ENCODE data around the gene AEBP2.

Gene AEBP2

DNA sequence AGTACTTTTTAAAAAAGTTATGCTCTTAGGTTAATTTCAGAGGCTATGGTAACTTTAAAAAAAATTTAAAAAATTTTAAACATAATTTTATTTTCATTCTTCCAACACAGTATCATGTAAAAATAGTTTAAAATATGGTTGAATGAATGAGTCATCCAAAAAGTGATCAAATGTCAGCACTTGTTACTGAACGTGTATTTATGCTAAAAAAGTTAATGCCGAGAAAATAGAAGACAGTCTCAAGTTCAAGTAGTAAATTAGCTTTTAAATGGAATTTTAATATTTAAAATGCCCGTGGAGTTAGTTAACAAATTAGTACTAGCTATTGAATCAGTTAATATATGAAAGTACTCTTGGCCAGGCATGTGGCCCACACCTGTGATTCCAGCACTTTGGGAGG lies 4.8 kb downstream of the AEBP2 start:
- no peak overlapping the region for H3K27ac ChIP-seq
- no peak overlapping the region for H3K4me3 ChIP-seq (ENCODE audit: low read depth, low read length)

DNA sequence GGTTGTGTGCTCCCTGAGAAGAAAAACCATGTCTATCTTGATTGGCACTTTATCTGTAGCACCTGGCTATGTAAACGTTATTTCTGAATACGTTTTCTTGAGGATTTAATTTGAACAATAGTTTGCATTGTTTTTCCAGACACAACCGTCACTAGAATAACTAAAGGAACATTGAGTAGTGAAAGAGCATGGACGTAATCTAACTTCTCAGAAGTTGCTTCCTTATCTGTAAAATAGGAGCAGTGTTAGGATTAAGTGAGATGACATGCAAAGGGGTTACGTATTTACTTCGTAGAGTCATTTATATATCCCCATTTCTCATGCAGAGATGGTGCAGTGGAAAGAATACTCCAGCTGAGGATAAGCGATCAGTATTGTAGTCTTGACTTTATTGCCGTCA lies 8.1 kb downstream of the AEBP2 start:
- Histone ChIP-seq H3K27me3 (ENCODE audit: insufficient read depth, low read depth, severe bottlenecking) (no peaks in the 10 kb centered on the region), H3K4me3 (ENCODE audit: low read depth, low read length) (no peak overlapping the region), H3K27ac (no peak overlapping the region), H3K9me3 (ENCODE audit: severe bottlenecking) (no peaks in the 10 kb centered on the region), H3K36me3 (peaks cover 15% of the 10 kb centered on the region)
- TF ChIP-seq, protein P1, sequence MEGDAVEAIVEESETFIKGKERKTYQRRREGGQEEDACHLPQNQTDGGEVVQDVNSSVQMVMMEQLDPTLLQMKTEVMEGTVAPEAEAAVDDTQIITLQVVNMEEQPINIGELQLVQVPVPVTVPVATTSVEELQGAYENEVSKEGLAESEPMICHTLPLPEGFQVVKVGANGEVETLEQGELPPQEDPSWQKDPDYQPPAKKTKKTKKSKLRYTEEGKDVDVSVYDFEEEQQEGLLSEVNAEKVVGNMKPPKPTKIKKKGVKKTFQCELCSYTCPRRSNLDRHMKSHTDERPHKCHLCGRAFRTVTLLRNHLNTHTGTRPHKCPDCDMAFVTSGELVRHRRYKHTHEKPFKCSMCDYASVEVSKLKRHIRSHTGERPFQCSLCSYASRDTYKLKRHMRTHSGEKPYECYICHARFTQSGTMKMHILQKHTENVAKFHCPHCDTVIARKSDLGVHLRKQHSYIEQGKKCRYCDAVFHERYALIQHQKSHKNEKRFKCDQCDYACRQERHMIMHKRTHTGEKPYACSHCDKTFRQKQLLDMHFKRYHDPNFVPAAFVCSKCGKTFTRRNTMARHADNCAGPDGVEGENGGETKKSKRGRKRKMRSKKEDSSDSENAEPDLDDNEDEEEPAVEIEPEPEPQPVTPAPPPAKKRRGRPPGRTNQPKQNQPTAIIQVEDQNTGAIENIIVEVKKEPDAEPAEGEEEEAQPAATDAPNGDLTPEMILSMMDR (IDR thresholded peaks at IDR 0.05; ENCODE audit: low read depth, low read length), result no peak
- DNase-seq, result no peak

More for the DNA sequence above, 4.8 kb downstream of the AEBP2 start:
- no peaks in the 10 kb centered on the region for H3K9me3 ChIP-seq (ENCODE audit: severe bottlenecking)
- DNase-seq, result no peak
- H3K36me3 ChIP-seq, result peaks cover 32% of the 10 kb centered on the region
- TF ChIP-seq, protein P1 (IDR thresholded peaks at IDR 0.05; ENCODE audit: low read depth, low read length), result no peak
- no peaks in the 10 kb centered on the region for H3K27me3 ChIP-seq (ENCODE audit: insufficient read depth, low read depth, severe bottlenecking)

DNA sequence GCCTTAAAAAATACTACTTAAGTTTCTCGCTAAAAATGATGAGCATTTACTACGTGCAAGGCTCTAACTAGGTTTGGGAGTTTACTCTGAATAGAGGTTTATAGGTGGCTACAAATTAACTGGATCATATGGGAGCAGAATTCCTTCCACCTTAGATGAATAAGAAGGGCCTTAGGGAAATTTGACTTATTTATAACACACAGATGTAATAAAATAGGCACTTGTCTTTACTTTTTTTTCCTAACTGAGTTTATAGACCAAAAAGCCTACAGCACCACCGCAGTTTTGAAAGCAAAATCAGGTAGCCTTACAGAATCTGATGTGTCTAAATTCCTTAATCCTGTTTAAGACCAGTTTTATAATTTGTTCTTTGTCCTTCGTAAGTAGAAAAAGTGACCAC lies 10.5 kb downstream of the AEBP2 start:
- Histone ChIP-seq H3K27me3 (ENCODE audit: insufficient read depth, low read depth, severe bottlenecking) (no peaks in the 10 kb centered on the region), H3K4me3 (ENCODE audit: low read depth, low read length) (no peak overlapping the region), H3K36me3 (peaks cover 3% of the 10 kb centered on the region; the same call in 1 of the 2 replicates), H3K9me3 (ENCODE audit: severe bottlenecking) (no peaks in the 10 kb centered on the region), H3K27ac (no peak overlapping the region)
- DNase-seq, result no peak
- TF ChIP-seq, protein P1 (IDR thresholded peaks at IDR 0.05; ENCODE audit: low read depth, low read length), result no peak

DNA sequence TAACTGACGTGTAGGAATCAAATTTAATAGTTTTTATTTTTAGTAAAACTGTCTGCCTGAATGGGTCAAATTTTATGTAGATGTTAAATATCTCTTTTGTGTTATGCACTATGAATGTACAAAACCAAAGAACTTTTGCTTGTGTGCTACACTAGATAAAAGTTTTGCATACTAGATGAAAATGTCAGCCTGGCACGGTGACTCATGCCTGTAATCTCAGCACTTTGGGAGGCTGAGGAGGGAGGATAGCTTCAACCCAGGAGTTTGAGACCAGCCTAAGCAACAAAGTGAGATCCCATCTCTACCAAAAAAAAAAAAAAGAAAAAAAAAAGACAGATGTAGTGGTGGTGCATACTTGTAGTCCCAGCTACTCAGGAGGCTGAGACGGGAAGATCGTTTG lies 11.1 kb downstream of the AEBP2 start:
- Histone ChIP-seq H3K27me3 (ENCODE audit: insufficient read depth, low read depth, severe bottlenecking) (no peaks in the 10 kb centered on the region), H3K27ac (no peak overlapping the region), H3K4me3 (ENCODE audit: low read depth, low read length) (no peak overlapping the region), H3K36me3 (peaks cover 3% of the 10 kb centered on the region; the same call in 1 of the 2 replicates), H3K9me3 (ENCODE audit: severe bottlenecking) (no peaks in the 10 kb centered on the region)
- TF ChIP-seq, protein P1 (IDR thresholded peaks at IDR 0.05; ENCODE audit: low read depth, low read length), result no peak
- DNase-seq, result no peak

DNA sequence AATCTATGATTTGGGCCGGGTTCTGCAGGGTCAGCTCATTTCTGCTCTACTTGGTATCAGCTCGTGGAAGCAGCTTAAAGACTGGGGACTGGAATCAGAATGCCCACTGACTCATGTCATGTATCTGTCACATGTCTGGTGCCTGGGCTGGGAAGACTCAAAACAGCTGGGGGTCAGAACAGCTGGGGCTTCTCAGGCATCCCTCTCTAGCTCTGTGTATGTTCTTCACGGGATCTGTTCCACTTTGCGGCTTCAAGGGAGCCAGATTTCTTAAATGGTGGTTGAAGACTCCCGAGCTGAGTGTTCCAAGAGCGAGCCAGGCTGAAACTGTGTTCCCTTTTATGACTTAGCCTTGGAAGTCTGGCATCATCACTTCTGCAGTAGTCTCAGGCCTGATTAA lies 11.9 kb downstream of the AEBP2 start:
- no peak overlapping the region for H3K4me3 ChIP-seq (ENCODE audit: low read depth, low read length)
- peaks cover 1% of the 10 kb centered on the region; the same call in 1 of the 2 replicates for H3K36me3 ChIP-seq
- TF ChIP-seq, protein P1 (IDR thresholded peaks at IDR 0.05; ENCODE audit: low read depth, low read length), result no peak
- no peaks in the 10 kb centered on the region for H3K27me3 ChIP-seq (ENCODE audit: insufficient read depth, low read depth, severe bottlenecking)
- no peak for DNase-seq
- no peaks in the 10 kb centered on the region for H3K9me3 ChIP-seq (ENCODE audit: severe bottlenecking)
- no peak overlapping the region for H3K27ac ChIP-seq

DNA sequence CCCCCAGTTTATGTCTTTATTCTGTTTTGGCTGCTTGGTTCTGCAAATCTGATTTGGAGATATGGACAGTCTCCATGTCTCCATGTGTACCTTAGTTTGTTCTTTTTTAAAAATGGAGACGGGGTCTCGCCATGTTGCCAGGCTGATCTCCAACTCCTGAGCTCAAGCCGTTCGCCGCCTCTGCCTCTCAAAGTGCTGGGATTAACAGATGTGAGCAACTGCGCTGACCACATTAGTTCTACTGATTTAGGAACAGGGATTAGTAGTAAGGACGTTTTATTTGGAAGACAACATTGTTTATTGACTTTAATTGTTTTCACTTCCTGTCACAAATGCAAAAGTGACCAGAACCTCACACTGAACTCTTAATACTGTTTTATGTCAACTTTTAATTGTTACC lies 14.7 kb downstream of the AEBP2 start:
- TF ChIP-seq, protein P1 (IDR thresholded peaks at IDR 0.05; ENCODE audit: low read depth, low read length), result no peak
- Histone ChIP-seq H3K36me3 (no peaks in the 10 kb centered on the region), H3K9me3 (ENCODE audit: severe bottlenecking) (no peaks in the 10 kb centered on the region), H3K27me3 (ENCODE audit: insufficient read depth, low read depth, severe bottlenecking) (no peaks in the 10 kb centered on the region), H3K4me3 (ENCODE audit: low read depth, low read length) (no peak overlapping the region), H3K27ac (no peak overlapping the region)
- no peak for DNase-seq
